WI38 (cell line): ENCODE results near the gene PODNL1.

Experiments used
- H3K4me3 ChIP-seq: 2 replicates; pipeline ENCODE4 v1.5.1; 2011; ENCODE audit warnings: low read depth, mild to moderate bottlenecking, control low read depth, low read length
- CTCF ChIP-seq: IDR thresholded peaks from 2 replicates; pipeline ENCODE4 v1.5.1; 2012; ENCODE audit warnings: low read depth, mild to moderate bottlenecking, control low read depth, low read length

Gene PODNL1

GRCh38 chr19:13965377-13965896 lies 27.2 kb upstream of the PODNL1 start:
- H3K4me3 ChIP-seq, result no peak overlapping the region

GRCh38 chr19:13964776-13965175 lies 26.6 kb upstream of the PODNL1 start:
- no peak for TF ChIP-seq CTCF
- H3K4me3 ChIP-seq, result no peak overlapping the region

More at GRCh38 chr19:13965377-13965896, 27.2 kb upstream of the PODNL1 start:
- TF ChIP-seq CTCF, result no peak

- no peak for TF ChIP-seq CTCF
- H3K4me3 ChIP-seq, result no peak overlapping the region
Measured at GRCh38 chr19:13963603-13964105, 25.4 kb upstream of the PODNL1 start.

- no peak for TF ChIP-seq CTCF
- no peak overlapping the region for H3K4me3 ChIP-seq
Measured at GRCh38 chr19:13962699-13963602, 24.7 kb upstream of the PODNL1 start.

GRCh38 chr19:13961826-13962698 lies 23.8 kb upstream of the PODNL1 start:
- no peak overlapping the region for H3K4me3 ChIP-seq
- no peak for TF ChIP-seq CTCF

- no peak overlapping the region for H3K4me3 ChIP-seq
- TF ChIP-seq CTCF, result no peak
Measured at GRCh38 chr19:13960863-13961784, 22.9 kb upstream of the PODNL1 start.
